T-helper 2 cell (primary cell): ENCODE results near the gene SETDB2.

Experiments used
- DNase-seq, 5 experiments: peaks; one replicate each; pipeline versions ENCODE4 v3.0.0 to v3.0.0-alpha.2; 2012 to 2022

The SETDB2 gene

DNA sequence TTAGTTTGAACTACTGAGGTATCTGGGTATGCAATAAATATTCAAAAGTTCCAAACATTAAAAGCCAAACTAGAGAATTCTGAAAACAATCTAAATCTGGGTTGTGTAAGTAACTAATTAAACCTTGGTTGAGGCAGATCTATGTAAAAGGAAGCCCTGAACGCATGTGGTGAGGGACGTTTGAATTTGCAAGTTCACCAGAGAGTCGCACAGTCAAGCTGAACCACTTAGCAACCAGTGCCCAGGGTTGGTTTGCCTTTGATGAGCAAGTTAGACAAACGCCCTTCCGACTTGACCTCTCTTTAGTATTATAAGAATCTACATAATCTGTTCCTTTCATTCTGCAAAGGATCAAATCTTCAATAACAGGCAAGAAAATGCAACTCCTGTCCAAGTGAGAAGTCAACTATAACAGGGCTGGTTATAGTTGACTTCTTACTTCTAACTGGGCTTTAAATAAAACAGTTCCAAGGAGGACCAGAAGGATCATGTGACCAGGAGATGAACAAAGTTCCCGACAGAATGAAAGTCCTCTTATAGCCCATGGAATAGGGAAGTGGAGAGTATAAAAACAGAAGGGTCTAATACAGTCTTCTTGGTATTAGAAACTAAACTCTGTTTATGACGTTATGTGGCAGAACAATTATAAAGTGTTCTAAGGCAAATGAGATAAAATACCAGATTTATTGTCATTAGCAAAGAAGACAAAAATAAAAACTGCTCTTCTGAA lies 92.2 kb downstream of the SETDB2 start:
- no peak for DNase-seq

DNA sequence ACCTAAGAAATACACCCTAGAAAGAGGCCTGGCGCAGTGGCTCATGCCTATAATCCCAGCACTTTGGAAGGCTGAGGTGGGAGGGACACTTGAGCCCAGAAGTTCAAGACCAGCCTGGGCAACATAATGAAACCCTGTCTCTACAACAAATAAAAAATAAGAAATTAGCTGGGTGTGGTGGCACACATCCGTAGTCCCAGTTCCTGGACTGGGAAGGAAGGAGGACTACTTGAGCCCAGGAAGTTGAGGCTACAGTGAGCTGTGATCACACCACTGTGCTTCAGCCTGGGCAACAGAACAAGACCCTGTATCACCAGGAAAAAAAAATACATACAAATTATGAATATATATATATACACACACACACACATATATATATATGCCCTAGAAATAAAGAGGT lies 94.3 kb downstream of the SETDB2 start:
- DNase-seq: no peak

DNA sequence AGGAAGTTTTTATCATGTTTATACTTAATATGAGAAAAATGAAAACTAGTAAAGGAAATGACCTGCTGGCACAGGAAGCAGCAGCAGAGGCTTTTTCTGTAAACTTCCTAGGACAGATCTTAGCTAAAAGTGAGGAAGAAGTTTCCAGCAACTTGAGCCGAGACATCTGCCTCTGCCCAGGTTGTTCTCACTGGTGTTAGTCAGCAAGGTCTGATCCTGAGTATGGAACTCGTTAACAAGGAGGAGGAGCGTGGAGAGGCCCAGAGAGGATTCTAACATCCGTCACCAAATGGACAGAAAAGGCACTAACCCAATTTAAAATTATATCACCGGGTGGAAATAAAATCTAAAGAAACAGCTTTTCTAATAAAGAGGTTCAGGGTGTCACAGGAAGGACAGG lies 95.2 kb downstream of the SETDB2 start:
- DNase-seq: no peak

DNA sequence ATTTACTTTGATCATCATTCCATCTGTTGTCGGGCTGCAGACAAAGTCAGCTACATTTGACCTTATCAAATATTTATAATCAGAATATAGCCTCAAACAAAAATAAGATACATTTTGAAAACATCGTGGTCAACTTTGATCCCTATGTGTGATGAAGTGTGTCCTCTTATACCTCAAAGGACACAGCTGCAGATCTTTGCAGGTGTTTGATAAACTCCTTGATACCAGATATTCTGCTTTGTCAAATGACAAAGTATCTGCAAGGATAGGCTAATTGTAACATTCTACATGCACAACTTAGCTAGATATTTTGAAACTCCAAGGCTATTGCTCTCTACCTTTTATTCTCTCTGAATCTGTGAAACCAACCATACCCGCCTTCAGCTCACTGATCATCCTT lies 95.7 kb downstream of the SETDB2 start:
- no peak for DNase-seq

DNA sequence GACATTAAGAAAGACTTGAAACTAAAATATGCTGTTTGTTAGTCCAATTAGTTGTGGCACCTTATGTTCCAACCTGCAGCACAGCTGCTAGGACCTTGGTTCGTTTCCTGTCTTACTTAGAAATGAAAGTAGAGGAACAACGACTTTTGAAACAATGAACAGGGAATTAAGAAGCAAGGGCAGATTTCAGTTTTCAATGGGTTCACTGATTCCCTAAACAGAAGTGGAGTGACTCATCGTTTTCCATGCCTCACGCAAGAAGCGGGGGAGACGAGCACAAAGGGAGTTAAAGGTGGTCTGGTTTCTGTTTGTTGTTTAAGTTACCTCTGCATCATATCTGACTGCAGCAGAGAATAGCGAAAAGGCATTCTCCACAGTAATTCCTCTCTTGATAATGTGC lies 96.5 kb downstream of the SETDB2 start:
- peak in 1 of 5 experiments; percentile 57 for DNase-seq

DNA sequence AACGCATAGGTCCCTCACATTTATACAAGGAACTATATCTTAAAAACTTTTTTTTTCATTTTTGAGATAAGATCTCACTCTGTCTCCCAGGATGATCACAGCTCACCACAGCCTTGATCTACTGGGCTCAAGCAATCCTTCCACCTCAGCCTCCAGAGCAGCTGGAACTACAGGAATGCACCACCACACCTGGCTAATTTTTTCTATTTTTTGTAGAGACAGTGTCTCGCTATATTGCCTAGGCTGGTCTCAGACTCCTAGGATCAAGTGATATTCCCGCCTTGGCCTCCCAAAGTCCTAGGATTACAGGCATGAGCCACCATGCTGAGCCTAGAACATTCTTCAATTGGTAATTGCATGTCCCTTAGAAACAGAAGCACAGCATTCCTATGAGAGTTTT lies 99.6 kb downstream of the SETDB2 start:
- no peak for DNase-seq
